SK-N-SH (cell line): Measurements from ENCODE around the gene RNF11. TPM values are rescaled to one million over a fixed set of nuclear protein-coding genes. Genes with fewer than 3 reads are reported as not detected.

ENCODE experiments used
- CTCF ChIA-PET: fragments of 300-600, 350-600 bp; formaldehyde crosslinking; extraction: SDS; loops from one replicate; lab custom pipeline; 2021; lab: Yijun Ruan, JAX
- POLR2A ChIA-PET: fragments of 350-600 bp; sonication (Branson Sonifier 250); formaldehyde crosslinking; extraction: SDS; loops from one replicate; lab custom pipeline; 2020; ENCODE audit warnings: antibody characterized with exemption, inconsistent platforms; lab: Yijun Ruan, JAX
- DNase-seq: peaks from one replicate; pipeline ENCODE4 v3.0.0; 2012
- H2AFZ ChIP-seq: fragments of 200-600 bp; sonication (generic); 2 replicates; pipeline ENCODE4 v1.8.1; 2016; ENCODE audit warnings: antibody characterized with exemption, mild to moderate bottlenecking, low read depth
- H3F3A ChIP-seq: fragments of 200-600 bp; sonication (generic); replicated peaks from 2 replicates; pipeline ENCODE3; 2016; ENCODE audit warnings: antibody characterized with exemption, mild to moderate bottlenecking; ENCODE audit not compliant: insufficient read depth
- H3K27ac ChIP-seq, 2 experiments: fragments of 200-500 bp in 1 of 2; fragments of 200-600 bp in 1 of 2; sonication (Bioruptor generic) in 1 of 2; sonication (generic), shearing (Covaris generic) in 1 of 2; 2 replicates each; pipeline versions ENCODE4 v1.5.1 to v1.6.1; 2014 to 2016; ENCODE audit warnings: low read depth in 2 of 2, inconsistent platforms in 1 of 2, low read length in 1 of 2, mild to moderate bottlenecking in 1 of 2, mixed read lengths in 1 of 2
- H3K27me3 ChIP-seq: fragments of 200-600 bp; sonication (generic), shearing (Covaris generic); 2 replicates; pipeline ENCODE4 v1.6.1; 2016; ENCODE audit warnings: mixed run types; ENCODE audit not compliant: insufficient read depth
- H3K36me3 ChIP-seq, 2 experiments: fragments of 200-500 bp in 1 of 2; fragments of 200-600 bp in 1 of 2; sonication (Bioruptor generic) in 1 of 2; sonication (generic) in 1 of 2; replicated peaks in 1 of 2; 2 replicates each; pipeline versions ENCODE3 to v1.5.1; 2014 to 2016; ENCODE audit warnings: low read length in 1 of 2, mild to moderate bottlenecking in 1 of 2; ENCODE audit not compliant: insufficient read depth in 2 of 2, control insufficient read depth in 1 of 2
- H3K4me1 ChIP-seq, 2 experiments: fragments of 200-500 bp in 1 of 2; fragments of 200-600 bp in 1 of 2; sonication (Bioruptor generic) in 1 of 2; sonication (generic), shearing (Covaris generic) in 1 of 2; 2 replicates each; pipeline versions ENCODE4 v1.5.1 to v1.6.1; 2014 to 2016; ENCODE audit warnings: low read depth in 1 of 2, low read length in 1 of 2, mixed run types in 1 of 2; ENCODE audit not compliant: insufficient read depth in 2 of 2, control insufficient read depth in 1 of 2
- H3K4me2 ChIP-seq: fragments of 200-600 bp; sonication (generic), shearing (Covaris generic); 2 replicates; pipeline ENCODE4 v1.6.1; 2017; ENCODE audit warnings: mixed run types
- H3K4me3 ChIP-seq, 2 experiments: fragments of 200-500 bp in 1 of 2; fragments of 200-600 bp in 1 of 2; sonication (Bioruptor generic) in 1 of 2; sonication (generic), shearing (Covaris generic) in 1 of 2; 2 replicates each; pipeline versions ENCODE4 v1.5.1 to v1.8.1; 2014 to 2016; ENCODE audit warnings: low read depth in 2 of 2, inconsistent platforms in 1 of 2, low read length in 1 of 2, mild to moderate bottlenecking in 1 of 2, mixed read lengths in 1 of 2, moderate library complexity in 1 of 2
- H3K79me2 ChIP-seq: fragments of 200-600 bp; sonication (generic); 2 replicates; pipeline ENCODE4 v1.8.1; 2017; ENCODE audit warnings: mild to moderate bottlenecking; ENCODE audit not compliant: insufficient read depth
- H3K9ac ChIP-seq: fragments of 200-600 bp; sonication (generic); 2 replicates; pipeline ENCODE4 v1.6.1; 2017; ENCODE audit warnings: mixed run types
- H3K9me2 ChIP-seq: fragments of 200-600 bp; sonication (generic); 2 replicates; pipeline ENCODE4 v1.6.1; 2017; ENCODE audit warnings: mixed run types
- H3K9me3 ChIP-seq: fragments of 200-600 bp; sonication (generic); 2 replicates; pipeline ENCODE4 v1.6.1; 2017; ENCODE audit warnings: mixed run types, mild to moderate bottlenecking, moderate library complexity
- H4K20me1 ChIP-seq: fragments of 200-600 bp; sonication (generic); 2 replicates; pipeline ENCODE4 v1.6.1; 2017; ENCODE audit warnings: mild to moderate bottlenecking, mixed run types; ENCODE audit not compliant: insufficient read depth
- ELF1 ChIP-seq: IDR thresholded peaks from 2 replicates; pipeline ENCODE4 v1.4.0; 2012
- FOXM1 ChIP-seq: IDR thresholded peaks from 2 replicates; pipeline ENCODE4 v1.4.0; 2012; ENCODE audit warnings: low read depth, mild to moderate bottlenecking
- GATA2 ChIP-seq: sonication (generic); formaldehyde crosslinking; IDR thresholded peaks from 2 replicates; pipeline ENCODE4 v1.5.0; 2020; ENCODE audit warnings: mild to moderate bottlenecking, missing genetic modification reagents
- JUND ChIP-seq: IDR thresholded peaks from 2 replicates; pipeline ENCODE4 v1.4.0; 2012
- MEF2A ChIP-seq: IDR thresholded peaks from 2 replicates; pipeline ENCODE4 v1.4.0; 2012; ENCODE audit warnings: low read depth, borderline replicate concordance
- RFX5 ChIP-seq: IDR thresholded peaks from 2 replicates; pipeline ENCODE4 v1.6.1; 2012; ENCODE audit warnings: mild to moderate bottlenecking, improper control_type of control experiment, low read length
- TAF1 ChIP-seq: IDR thresholded peaks from 2 replicates; pipeline ENCODE4 v1.6.1; 2012; ENCODE audit warnings: low read depth, mild to moderate bottlenecking, low read length, moderate library complexity, borderline replicate concordance
- TEAD4 ChIP-seq: IDR thresholded peaks from 2 replicates; pipeline ENCODE4 v1.4.0; 2012; ENCODE audit warnings: mild to moderate bottlenecking, borderline replicate concordance; ENCODE audit not compliant: insufficient read depth
- ZBTB33 ChIP-seq: IDR thresholded peaks from 2 replicates; pipeline ENCODE4 v1.4.0; 2012; ENCODE audit warnings: low read depth, borderline replicate concordance
- WGBS: methylation state at CpG from one replicate; pipeline ENCODE4 v1.1.6; 2017; ENCODE audit warnings: low lambda C conversion rate; 5-methylcytosine and 5-hydroxymethylcytosine counted together
- polyA plus RNA-seq, 3 experiments: library from polyadenylated mRNA; depleted of rRNA; stranded (reverse); fragments of >200 nt; gene quantifications; 2 replicates each; pipeline ENCODE4 v1.2.3, GENCODE V29; 2012
- TF ChIP-seq, protein P1 (sequence below): fragments of 200-600 bp; sonication (generic); IDR thresholded peaks from 2 replicates; pipeline ENCODE4 v1.6.1; 2017; ENCODE audit warnings: antibody characterized with exemption, mild to moderate bottlenecking, moderate library complexity

The RNF11 gene
- polyA plus RNA-seq, 1 of the 3 experiments (the other 2 are of a cell fraction): 62.5 TPM

DNA sequence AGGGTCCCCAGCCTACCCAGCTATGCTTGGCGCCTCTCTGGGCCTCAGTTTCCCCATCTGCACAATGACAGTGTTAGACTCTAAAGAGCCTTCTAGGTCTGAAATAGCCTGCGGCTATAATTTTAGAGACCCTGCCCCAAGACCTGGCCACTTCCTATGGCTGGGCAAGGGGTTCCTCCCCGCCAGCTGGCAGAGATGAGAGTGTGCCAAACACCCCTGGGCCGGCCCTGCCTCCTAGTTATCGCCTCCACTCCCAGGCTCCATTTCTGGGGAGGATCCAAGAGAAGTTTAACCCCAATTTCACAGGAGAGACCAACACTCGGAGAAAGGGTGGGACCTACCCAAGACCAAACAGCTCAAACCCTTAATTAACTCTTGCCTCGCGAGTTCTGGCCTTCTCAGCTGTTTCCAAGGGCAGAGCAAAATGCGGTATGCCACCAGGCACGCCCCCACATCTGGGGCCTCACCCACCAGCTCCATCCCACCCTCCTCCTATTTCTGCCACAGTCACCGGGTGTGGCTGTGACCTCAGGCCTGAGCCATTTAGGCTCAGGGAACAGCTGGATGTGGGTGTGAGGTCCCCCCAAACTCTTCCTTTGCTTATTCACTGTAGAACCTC is 58.6 kb downstream of the RNF11 start (continued):
- TF ChIP-seq, protein P1, sequence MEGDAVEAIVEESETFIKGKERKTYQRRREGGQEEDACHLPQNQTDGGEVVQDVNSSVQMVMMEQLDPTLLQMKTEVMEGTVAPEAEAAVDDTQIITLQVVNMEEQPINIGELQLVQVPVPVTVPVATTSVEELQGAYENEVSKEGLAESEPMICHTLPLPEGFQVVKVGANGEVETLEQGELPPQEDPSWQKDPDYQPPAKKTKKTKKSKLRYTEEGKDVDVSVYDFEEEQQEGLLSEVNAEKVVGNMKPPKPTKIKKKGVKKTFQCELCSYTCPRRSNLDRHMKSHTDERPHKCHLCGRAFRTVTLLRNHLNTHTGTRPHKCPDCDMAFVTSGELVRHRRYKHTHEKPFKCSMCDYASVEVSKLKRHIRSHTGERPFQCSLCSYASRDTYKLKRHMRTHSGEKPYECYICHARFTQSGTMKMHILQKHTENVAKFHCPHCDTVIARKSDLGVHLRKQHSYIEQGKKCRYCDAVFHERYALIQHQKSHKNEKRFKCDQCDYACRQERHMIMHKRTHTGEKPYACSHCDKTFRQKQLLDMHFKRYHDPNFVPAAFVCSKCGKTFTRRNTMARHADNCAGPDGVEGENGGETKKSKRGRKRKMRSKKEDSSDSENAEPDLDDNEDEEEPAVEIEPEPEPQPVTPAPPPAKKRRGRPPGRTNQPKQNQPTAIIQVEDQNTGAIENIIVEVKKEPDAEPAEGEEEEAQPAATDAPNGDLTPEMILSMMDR: no peak

- H3K4me2 ChIP-seq: no peak overlapping the region
- DNase-seq: no peak
- no peaks in the 10 kb centered on the region for H4K20me1 ChIP-seq
- H2AFZ ChIP-seq: no peak overlapping the region
- no peak overlapping the region for H3K27ac ChIP-seq
- ChIA-PET POLR2A (no interaction called here), CTCF (interaction anchor here (0.7 to 4.3 kb wide), 31 partner anchors 8 to 554 kb away, joined by 3 to 39 read pairs (median 5); partner anchors contain the start of genes FAF1 and RNF11)
- H3K9ac ChIP-seq: no peak overlapping the region
- no peaks in the 10 kb centered on the region for H3K9me3 ChIP-seq
- 88% methylated on average over 9 of the region's 17 CpGs for WGBS
- no peaks in the 10 kb centered on the region for H3F3A ChIP-seq
- TF ChIP-seq TEAD4 (no peak), ELF1 (no peak), ZBTB33 (no peak), GATA2 (CRISPR knock-in tag) (no peak), MEF2A (no peak), TAF1 (no peak), RFX5 (no peak), FOXM1 (no peak), JUND (no peak)
- H3K79me2 ChIP-seq: no peaks in the 10 kb centered on the region
- no peaks in the 10 kb centered on the region for H3K9me2 ChIP-seq
- H3K36me3 ChIP-seq: no peaks in the 10 kb centered on the region
- H3K27me3 ChIP-seq: no peaks in the 10 kb centered on the region
- no peak overlapping the region for H3K4me3 ChIP-seq
- peaks cover 0 to 3% of the 10 kb centered on the region in 2 experiments; a peak in 1 of 4 replicates for H3K4me1 ChIP-seq
Measured at GRCh38 chr1:51295926-51296325, 59.9 kb downstream of the RNF11 start.
